PC-3 (cell line): ENCODE results near the gene FBLIM1. TPM values are rescaled to one million over a fixed set of nuclear protein-coding genes. Genes with fewer than 3 reads are reported as not detected.

ENCODE experiments used
- ATAC-seq: fragments of 200-7000 bp; cut with Tn5 transposase; 2 replicates; pipeline ENCODE4 v1.9.1; 2020; ENCODE audit warnings: mild to moderate bottlenecking, moderate library complexity
- BruUV-seq: library from RNA; stranded (reverse); fragments of 400-500 nt; replicated peaks from 2 replicates; lab custom pipeline; 2021; lab: Mats Ljungman, UMichigan
- CTCF ChIA-PET: fragments of 300-600 bp; sonication (Branson Sonifier 250); formaldehyde crosslinking; loops from one replicate; lab custom pipeline; 2022; ENCODE audit warnings: antibody characterized with exemption; lab: Charles Lee
- POLR2A ChIA-PET: fragments of 300-600 bp; sonication (Branson Sonifier 250); formaldehyde crosslinking; loops from one replicate; lab custom pipeline; 2022; ENCODE audit warnings: antibody characterized with exemption; ENCODE audit not compliant: unreplicated experiment; lab: Charles Lee
- DNase-seq: peaks from one replicate; pipeline ENCODE4 v3.0.0-alpha.2; 2015
- H2AFZ ChIP-seq: fragments of 300-600 bp; sonication (generic); 2 replicates; pipeline ENCODE4 v1.6.0; 2016; ENCODE audit warnings: antibody characterized with exemption, low read length
- H3F3A ChIP-seq: fragments of 300-600 bp; sonication (generic); one replicate; pipeline ENCODE4 v1.6.0; 2017; ENCODE audit warnings: antibody characterized with exemption, low read length, control low read depth, mild to moderate bottlenecking; ENCODE audit not compliant: unreplicated experiment
- H3K27ac ChIP-seq: fragments of 300-600 bp; sonication (generic); 2 replicates; pipeline ENCODE4 v1.5.1; 2016; ENCODE audit warnings: mild to moderate bottlenecking, low read length
- H3K27me3 ChIP-seq: fragments of 300-600 bp; sonication (generic); 2 replicates; pipeline ENCODE4 v1.6.1; 2016; ENCODE audit warnings: low read length, mixed read lengths
- H3K36me3 ChIP-seq: fragments of 300-600 bp; sonication (generic); 2 replicates; pipeline ENCODE4 v1.6.1; 2016; ENCODE audit warnings: low read depth, mixed run types, low read length, mixed read lengths
- H3K4me1 ChIP-seq: fragments of 300-600 bp; sonication (generic); 2 replicates; pipeline ENCODE4 v1.5.1; 2016; ENCODE audit warnings: low read length; ENCODE audit not compliant: insufficient read depth
- H3K4me2 ChIP-seq: fragments of 300-600 bp; sonication (generic); 2 replicates; pipeline ENCODE4 v1.6.0; 2016; ENCODE audit warnings: low read length
- H3K4me3 ChIP-seq: fragments of 300-600 bp; sonication (generic); 2 replicates; pipeline ENCODE4 v1.5.1; 2016; ENCODE audit warnings: mild to moderate bottlenecking, low read length, mixed read lengths
- H3K79me2 ChIP-seq: fragments of 300-600 bp; sonication (generic); 2 replicates; pipeline ENCODE4 v1.6.1; 2017; ENCODE audit warnings: low read length, mixed read lengths
- H3K9ac ChIP-seq: fragments of 300-600 bp; sonication (generic); 2 replicates; pipeline ENCODE4 v1.6.0; 2016; ENCODE audit warnings: mild to moderate bottlenecking, low read length
- H3K9me2 ChIP-seq: fragments of 300-600 bp; sonication (generic); replicated peaks from 2 replicates; pipeline ENCODE4 v1.6.1; 2016; ENCODE audit warnings: mixed run types, low read length, mixed read lengths
- H3K9me3 ChIP-seq: fragments of 300-600 bp; sonication (generic); 2 replicates; pipeline ENCODE4 v1.6.1; 2016; ENCODE audit warnings: low read length, mixed read lengths
- H4K20me1 ChIP-seq: fragments of 300-600 bp; sonication (generic); 2 replicates; pipeline ENCODE4 v1.6.1; 2016; ENCODE audit warnings: low read length, mixed read lengths
- EZH2 ChIP-seq: fragments of 300-600 bp; sonication (generic); IDR thresholded peaks from one replicate; pipeline ENCODE4 v1.6.1; 2017; ENCODE audit warnings: antibody characterized with exemption, mild to moderate bottlenecking, low read length; ENCODE audit not compliant: unreplicated experiment
- EZH2phosphoT487 ChIP-seq: fragments of 300-600 bp; sonication (generic); IDR thresholded peaks from 2 replicates; pipeline ENCODE4 v1.6.1; 2018; ENCODE audit warnings: mild to moderate bottlenecking, antibody characterized with exemption, low read length, borderline replicate concordance
- intact Hi-C: fragments of 100-400 bp; cut with micrococcal nuclease; formaldehyde crosslinking; loops from 2 replicates; pipeline ENCODE4 v1.9.0; 2023
- total RNA-seq: library from RNA; depleted of rRNA; stranded (reverse); fragments of >200 nt; gene quantifications from 2 replicates; pipeline ENCODE4 v1.2.3, GENCODE V29; 2014
- TF ChIP-seq, protein P1 (sequence below): fragments of 300-600 bp; sonication (generic); conservative IDR thresholded peaks from 2 replicates; pipeline ENCODE4 v1.5.1; 2017; ENCODE audit warnings: antibody characterized with exemption, low read depth, mild to moderate bottlenecking, low read length

FBLIM1 gene
- total RNA-seq, 1 experiment from 2014 or later = 74.1 TPM

DNA sequence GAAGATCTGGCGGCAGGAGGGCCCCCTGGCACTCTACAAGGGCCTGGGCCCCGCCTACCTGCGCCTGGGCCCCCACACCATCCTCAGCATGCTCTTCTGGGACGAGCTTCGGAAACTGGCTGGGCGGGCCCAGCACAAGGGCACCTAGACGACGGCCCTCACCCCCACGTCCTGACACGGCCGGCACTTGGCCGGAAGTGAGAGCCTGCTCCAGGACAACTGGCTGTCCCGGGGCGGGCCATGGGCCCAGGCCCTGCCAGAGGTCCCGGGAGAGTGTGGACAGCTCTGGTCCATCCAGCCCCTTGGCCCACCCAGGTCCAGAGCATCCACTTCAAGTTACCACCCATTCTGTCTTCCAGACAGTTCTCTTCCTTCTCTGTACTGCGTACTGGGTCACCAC is 19.3 kb upstream of the FBLIM1 start:
- no TSS peak for BruUV-seq
- TF ChIP-seq, protein P1, sequence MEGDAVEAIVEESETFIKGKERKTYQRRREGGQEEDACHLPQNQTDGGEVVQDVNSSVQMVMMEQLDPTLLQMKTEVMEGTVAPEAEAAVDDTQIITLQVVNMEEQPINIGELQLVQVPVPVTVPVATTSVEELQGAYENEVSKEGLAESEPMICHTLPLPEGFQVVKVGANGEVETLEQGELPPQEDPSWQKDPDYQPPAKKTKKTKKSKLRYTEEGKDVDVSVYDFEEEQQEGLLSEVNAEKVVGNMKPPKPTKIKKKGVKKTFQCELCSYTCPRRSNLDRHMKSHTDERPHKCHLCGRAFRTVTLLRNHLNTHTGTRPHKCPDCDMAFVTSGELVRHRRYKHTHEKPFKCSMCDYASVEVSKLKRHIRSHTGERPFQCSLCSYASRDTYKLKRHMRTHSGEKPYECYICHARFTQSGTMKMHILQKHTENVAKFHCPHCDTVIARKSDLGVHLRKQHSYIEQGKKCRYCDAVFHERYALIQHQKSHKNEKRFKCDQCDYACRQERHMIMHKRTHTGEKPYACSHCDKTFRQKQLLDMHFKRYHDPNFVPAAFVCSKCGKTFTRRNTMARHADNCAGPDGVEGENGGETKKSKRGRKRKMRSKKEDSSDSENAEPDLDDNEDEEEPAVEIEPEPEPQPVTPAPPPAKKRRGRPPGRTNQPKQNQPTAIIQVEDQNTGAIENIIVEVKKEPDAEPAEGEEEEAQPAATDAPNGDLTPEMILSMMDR = no peak
- TF ChIP-seq EZH2phosphoT487 (no peak), EZH2 (no peak)
- ATAC-seq (no peak), DNase-seq (no peak)
- ChIA-PET CTCF (no interaction called here), POLR2A (no interaction called here)
- H3K4me1 ChIP-seq = no peaks in the 10 kb centered on the region; the same call in 1 of the 2 replicates
- H3K4me2 ChIP-seq = no peak overlapping the region
- H3K9me2 ChIP-seq = no peaks in the 10 kb centered on the region
- no peaks in the 10 kb centered on the region for H3K27me3 ChIP-seq
- H3K36me3 ChIP-seq = no peaks in the 10 kb centered on the region
- intact Hi-C loops = no loop called here
- no peak overlapping the region for H3K9ac ChIP-seq
- H2AFZ ChIP-seq = no peak overlapping the region
- H3F3A ChIP-seq = no peaks in the 10 kb centered on the region
- no peak overlapping the region for H3K4me3 ChIP-seq
- H3K79me2 ChIP-seq = no peaks in the 10 kb centered on the region
- no peaks in the 10 kb centered on the region for H3K9me3 ChIP-seq
- no peak overlapping the region for H3K27ac ChIP-seq
- H4K20me1 ChIP-seq = no peaks in the 10 kb centered on the region

GRCh38 chr1:15739745-15740144 is 18.9 kb upstream of the FBLIM1 start:
- BruUV-seq = no TSS peak
- no peaks in the 10 kb centered on the region for H3K36me3 ChIP-seq
- H3K79me2 ChIP-seq = no peaks in the 10 kb centered on the region
- no peaks in the 10 kb centered on the region for H4K20me1 ChIP-seq
- TF ChIP-seq, protein P1 = peak; percentile 38; the same call in 1 of the 2 replicates
- TF ChIP-seq EZH2 = no peak
- H3K9ac ChIP-seq = no peak overlapping the region
- no peak overlapping the region for H3K4me3 ChIP-seq
- H3K9me3 ChIP-seq = no peaks in the 10 kb centered on the region
- no peaks in the 10 kb centered on the region; the same call in 1 of the 2 replicates for H3K4me1 ChIP-seq
- no peak for DNase-seq
- no peak overlapping the region for H3K27ac ChIP-seq
- H3F3A ChIP-seq = no peaks in the 10 kb centered on the region
- ChIA-PET CTCF (no interaction called here), POLR2A (no interaction called here)
- no peak for ATAC-seq
- intact Hi-C loops = no loop called here
- H3K4me2 ChIP-seq = no peak overlapping the region
- no peaks in the 10 kb centered on the region for H3K27me3 ChIP-seq
- H3K9me2 ChIP-seq = no peaks in the 10 kb centered on the region
- no peak overlapping the region for H2AFZ ChIP-seq

- TF ChIP-seq EZH2phosphoT487 (no peak), EZH2 (no peak)
- TF ChIP-seq, protein P1 = peak; percentile 94
- no peaks in the 10 kb centered on the region for H3K36me3 ChIP-seq
- H3K4me3 ChIP-seq = no peak overlapping the region
- no peaks in the 10 kb centered on the region for H3K27me3 ChIP-seq
- intact Hi-C loops = loop anchor here (1.0 kb wide), 2 partner anchors 146 to 182 kb away; no protein-coding TSS in a partner anchor
- H3K79me2 ChIP-seq = no peaks in the 10 kb centered on the region
- no peaks in the 10 kb centered on the region for H3K9me2 ChIP-seq
- no peaks in the 10 kb centered on the region for H3K9me3 ChIP-seq
- no peaks in the 10 kb centered on the region for H3F3A ChIP-seq
- H3K9ac ChIP-seq = no peak overlapping the region
- BruUV-seq = no TSS peak
- H3K4me1 ChIP-seq = no peaks in the 10 kb centered on the region; the same call in 1 of the 2 replicates
- peak overlapping the region; percentile 65; the same call in 1 of the 2 replicates for H2AFZ ChIP-seq
- H4K20me1 ChIP-seq = no peaks in the 10 kb centered on the region
- CTCF ChIA-PET = interaction anchor here (0.5 to 1.1 kb wide), 6 partner anchors 50 to 453 kb away, joined by 3 to 10 read pairs (median 5); no protein-coding TSS in a partner anchor
- H3K27ac ChIP-seq = no peak overlapping the region
- DNase-seq = peak; percentile 89
- peak overlapping the region; percentile 62 for H3K4me2 ChIP-seq
- POLR2A ChIA-PET = interaction anchor here (0.5 kb wide), 1 partner anchor 37 kb away, joined by 3 read pairs; no protein-coding TSS in a partner anchor
- peak; percentile 97 for ATAC-seq
Measured at GRCh38 chr1:15740924-15741850, 17.4 kb upstream of the FBLIM1 start.
